NCI-H128 (cell line): Measurements from ENCODE around the gene GPR78.

ENCODE experiments used
- DNase-seq: peaks from one replicate; lab custom pipeline; 2025; ENCODE audit not compliant: unreplicated experiment; lab: John Stamatoyannopoulos, UW

Gene GPR78

GRCh38 chr4:8585721-8586212 is 5.6 kb downstream of the GPR78 start:
- DNase-seq, result no peak

- DNase-seq, result no peak
These were observed 6.1 kb downstream of the GPR78 start for GRCh38 chr4:8586246-8586645.

GRCh38 chr4:8586671-8587468 is 6.7 kb downstream of the GPR78 start:
- no peak for DNase-seq

- DNase-seq, result no peak
These were observed 7.4 kb downstream of the GPR78 start for GRCh38 chr4:8587469-8588195.

GRCh38 chr4:8588196-8588470 is 7.9 kb downstream of the GPR78 start:
- no peak for DNase-seq

- no peak for DNase-seq
These were observed 9.1 kb downstream of the GPR78 start for GRCh38 chr4:8589336-8589735.

GRCh38 chr4:8589823-8590545 is 9.8 kb downstream of the GPR78 start:
- DNase-seq, result no peak

- no peak for DNase-seq
These were observed 10.3 kb downstream of the GPR78 start for GRCh38 chr4:8590546-8590880.

- DNase-seq, result no peak
These were observed 10.9 kb downstream of the GPR78 start for GRCh38 chr4:8591114-8591513.

GRCh38 chr4:8591626-8592365 is 11.6 kb downstream of the GPR78 start:
- no peak for DNase-seq

GRCh38 chr4:8592366-8593263 is 12.4 kb downstream of the GPR78 start, which contains the start of gene CPZ:
Gene CPZ, plus strand, starts transcription at chr4:8592765. Its CDS starts 69 bp downstream, at chr4:8592834.
- no peak for DNase-seq

GRCh38 chr4:8593264-8594096 is 13.3 kb downstream of the GPR78 start:
- DNase-seq, result no peak

GRCh38 chr4:8594097-8595038 is 14.2 kb downstream of the GPR78 start:
- DNase-seq, result no peak

GRCh38 chr4:8595237-8596087 is 15.3 kb downstream of the GPR78 start:
- DNase-seq, result no peak

GRCh38 chr4:8596891-8597290 is 16.7 kb downstream of the GPR78 start:
- DNase-seq, result no peak

- DNase-seq, result no peak
These were observed 17.1 kb downstream of the GPR78 start for GRCh38 chr4:8597319-8597718.

- DNase-seq, result no peak
These were observed 17.6 kb downstream of the GPR78 start for GRCh38 chr4:8597791-8598190.
